MM.1S (cell line): ENCODE results near the gene YPEL2.

Experiments
- EZH2 ChIP-seq: fragments of 300-600 bp; sonication (generic); optimal IDR thresholded peaks from 2 replicates; pipeline ENCODE3; 2017; ENCODE audit warnings: low read depth, mild to moderate bottlenecking, antibody characterized with exemption, low read length, mixed read lengths
- EZH2phosphoT487 ChIP-seq: fragments of 300-600 bp; sonication (generic); IDR thresholded peaks from 2 replicates; pipeline ENCODE4 v1.6.1; 2018; ENCODE audit warnings: antibody characterized with exemption, low read length
- TF ChIP-seq, protein P1 (sequence below): fragments of 300-600 bp; sonication (generic); IDR thresholded peaks from 2 replicates; pipeline ENCODE4 v1.5.1; 2016; ENCODE audit warnings: antibody characterized with exemption, low read length, mixed read lengths

DNA sequence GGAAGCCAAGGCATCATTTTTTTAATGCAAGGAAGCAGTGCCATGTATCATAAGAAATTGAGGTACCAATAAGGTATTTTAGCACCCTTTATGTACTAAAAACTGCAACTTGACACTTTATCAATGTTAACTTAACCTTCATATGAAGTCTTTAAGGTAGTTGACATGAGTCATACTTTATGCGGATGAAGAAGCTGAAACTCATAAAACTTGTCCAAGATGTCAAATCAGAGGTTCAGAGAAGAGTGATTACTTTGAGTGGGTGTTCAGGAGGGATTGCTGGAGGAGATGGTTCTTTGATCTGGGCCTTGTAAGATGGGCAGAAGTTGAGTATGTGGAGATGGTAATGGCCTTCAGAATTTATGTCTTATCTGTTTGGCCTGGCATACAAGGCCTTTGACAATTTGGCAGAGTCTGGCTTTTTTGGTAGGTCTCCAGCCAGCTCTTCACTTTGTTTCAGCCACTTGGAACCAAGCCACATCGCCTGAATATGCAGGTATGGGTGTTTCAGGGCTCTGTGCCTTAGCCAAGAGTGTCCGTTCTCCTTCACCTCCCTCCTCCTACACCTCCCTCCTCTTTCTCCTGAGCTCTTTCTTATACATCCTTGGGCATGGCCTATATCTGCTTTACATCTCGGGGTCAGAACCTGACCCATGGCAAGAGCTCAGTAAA is 23.7 kb downstream of the YPEL2 start:
- TF ChIP-seq, protein P1, sequence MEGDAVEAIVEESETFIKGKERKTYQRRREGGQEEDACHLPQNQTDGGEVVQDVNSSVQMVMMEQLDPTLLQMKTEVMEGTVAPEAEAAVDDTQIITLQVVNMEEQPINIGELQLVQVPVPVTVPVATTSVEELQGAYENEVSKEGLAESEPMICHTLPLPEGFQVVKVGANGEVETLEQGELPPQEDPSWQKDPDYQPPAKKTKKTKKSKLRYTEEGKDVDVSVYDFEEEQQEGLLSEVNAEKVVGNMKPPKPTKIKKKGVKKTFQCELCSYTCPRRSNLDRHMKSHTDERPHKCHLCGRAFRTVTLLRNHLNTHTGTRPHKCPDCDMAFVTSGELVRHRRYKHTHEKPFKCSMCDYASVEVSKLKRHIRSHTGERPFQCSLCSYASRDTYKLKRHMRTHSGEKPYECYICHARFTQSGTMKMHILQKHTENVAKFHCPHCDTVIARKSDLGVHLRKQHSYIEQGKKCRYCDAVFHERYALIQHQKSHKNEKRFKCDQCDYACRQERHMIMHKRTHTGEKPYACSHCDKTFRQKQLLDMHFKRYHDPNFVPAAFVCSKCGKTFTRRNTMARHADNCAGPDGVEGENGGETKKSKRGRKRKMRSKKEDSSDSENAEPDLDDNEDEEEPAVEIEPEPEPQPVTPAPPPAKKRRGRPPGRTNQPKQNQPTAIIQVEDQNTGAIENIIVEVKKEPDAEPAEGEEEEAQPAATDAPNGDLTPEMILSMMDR = no peak
- TF ChIP-seq EZH2 (no peak), EZH2phosphoT487 (no peak)
